ENCODE measurements around the gene LRRC14B.

DNA sequence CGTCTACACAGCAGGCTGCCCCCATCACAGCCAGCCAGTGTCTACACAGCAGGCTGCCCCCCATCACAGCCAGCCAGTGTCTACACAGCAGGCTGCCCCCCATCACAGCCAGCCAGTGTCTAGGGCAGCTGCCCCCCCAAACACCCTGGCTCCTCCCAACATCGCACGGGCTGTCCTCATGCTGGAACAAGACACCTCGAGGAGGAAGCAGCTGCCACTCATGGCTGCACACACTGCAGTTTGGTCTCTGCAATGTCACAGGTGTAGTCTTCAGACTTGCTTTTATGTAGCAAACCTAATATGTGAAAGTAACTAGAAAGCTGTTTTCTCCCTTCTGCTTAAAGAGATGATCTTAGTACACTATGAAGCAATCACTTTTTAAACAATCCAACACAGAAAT is 9.7 kb downstream of the LRRC14B start:
- TF ChIP-seq EZH2phosphoT487 (IDR thresholded peaks at IDR 0.05) = no peak
- TF ChIP-seq, protein P1, sequence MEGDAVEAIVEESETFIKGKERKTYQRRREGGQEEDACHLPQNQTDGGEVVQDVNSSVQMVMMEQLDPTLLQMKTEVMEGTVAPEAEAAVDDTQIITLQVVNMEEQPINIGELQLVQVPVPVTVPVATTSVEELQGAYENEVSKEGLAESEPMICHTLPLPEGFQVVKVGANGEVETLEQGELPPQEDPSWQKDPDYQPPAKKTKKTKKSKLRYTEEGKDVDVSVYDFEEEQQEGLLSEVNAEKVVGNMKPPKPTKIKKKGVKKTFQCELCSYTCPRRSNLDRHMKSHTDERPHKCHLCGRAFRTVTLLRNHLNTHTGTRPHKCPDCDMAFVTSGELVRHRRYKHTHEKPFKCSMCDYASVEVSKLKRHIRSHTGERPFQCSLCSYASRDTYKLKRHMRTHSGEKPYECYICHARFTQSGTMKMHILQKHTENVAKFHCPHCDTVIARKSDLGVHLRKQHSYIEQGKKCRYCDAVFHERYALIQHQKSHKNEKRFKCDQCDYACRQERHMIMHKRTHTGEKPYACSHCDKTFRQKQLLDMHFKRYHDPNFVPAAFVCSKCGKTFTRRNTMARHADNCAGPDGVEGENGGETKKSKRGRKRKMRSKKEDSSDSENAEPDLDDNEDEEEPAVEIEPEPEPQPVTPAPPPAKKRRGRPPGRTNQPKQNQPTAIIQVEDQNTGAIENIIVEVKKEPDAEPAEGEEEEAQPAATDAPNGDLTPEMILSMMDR (IDR thresholded peaks at IDR 0.05) = no peak

Measured in neural progenitor cell (in vitro differentiated cells).